ENCODE measurements around the gene SLC35G6. TPM values are rescaled to one million over a fixed set of nuclear protein-coding genes. Genes with fewer than 3 reads are reported as not detected.
"Not testable (repeated sequence)": the region's sequence is repeated elsewhere in the genome, so short reads cannot be mapped to it uniquely, and the experiment has no call there.

Gene SLC35G6
- total RNA-seq, result not detected

GRCh38 chr17:7481275-7481674 lies at the start of gene SLC35G6:
SLC35G6 (plus strand) TSS chr17:7481446; CDS start chr17:7481517, 71 bp downstream.
- TF ChIP-seq, protein P1, sequence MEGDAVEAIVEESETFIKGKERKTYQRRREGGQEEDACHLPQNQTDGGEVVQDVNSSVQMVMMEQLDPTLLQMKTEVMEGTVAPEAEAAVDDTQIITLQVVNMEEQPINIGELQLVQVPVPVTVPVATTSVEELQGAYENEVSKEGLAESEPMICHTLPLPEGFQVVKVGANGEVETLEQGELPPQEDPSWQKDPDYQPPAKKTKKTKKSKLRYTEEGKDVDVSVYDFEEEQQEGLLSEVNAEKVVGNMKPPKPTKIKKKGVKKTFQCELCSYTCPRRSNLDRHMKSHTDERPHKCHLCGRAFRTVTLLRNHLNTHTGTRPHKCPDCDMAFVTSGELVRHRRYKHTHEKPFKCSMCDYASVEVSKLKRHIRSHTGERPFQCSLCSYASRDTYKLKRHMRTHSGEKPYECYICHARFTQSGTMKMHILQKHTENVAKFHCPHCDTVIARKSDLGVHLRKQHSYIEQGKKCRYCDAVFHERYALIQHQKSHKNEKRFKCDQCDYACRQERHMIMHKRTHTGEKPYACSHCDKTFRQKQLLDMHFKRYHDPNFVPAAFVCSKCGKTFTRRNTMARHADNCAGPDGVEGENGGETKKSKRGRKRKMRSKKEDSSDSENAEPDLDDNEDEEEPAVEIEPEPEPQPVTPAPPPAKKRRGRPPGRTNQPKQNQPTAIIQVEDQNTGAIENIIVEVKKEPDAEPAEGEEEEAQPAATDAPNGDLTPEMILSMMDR (IDR thresholded peaks at IDR 0.05; ENCODE audit: low read depth), result not testable (repeated sequence)

DNA sequence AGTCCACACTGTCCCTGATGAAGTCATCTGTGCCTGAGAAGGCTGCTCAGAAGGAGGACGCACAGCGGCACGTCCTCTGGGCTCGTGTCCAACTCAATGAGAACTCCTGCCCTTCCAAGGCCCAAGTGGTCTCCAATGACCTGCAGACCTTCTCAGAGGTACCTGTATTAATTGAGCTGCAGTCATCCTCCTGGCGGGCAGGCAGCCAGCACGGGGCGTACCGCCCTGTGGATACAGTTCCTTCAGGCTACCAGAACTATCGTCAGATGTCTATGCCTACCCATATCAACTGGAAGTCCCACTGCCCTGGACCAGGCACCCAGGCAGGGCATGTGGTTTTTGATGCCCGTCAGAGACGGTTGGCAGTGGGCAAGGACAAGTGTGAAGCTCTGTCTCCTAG lies 49.0 kb upstream of the SLC35G6 start:
- TF ChIP-seq, protein P1 (IDR thresholded peaks at IDR 0.05; ENCODE audit: low read depth), result no peak

DNA sequence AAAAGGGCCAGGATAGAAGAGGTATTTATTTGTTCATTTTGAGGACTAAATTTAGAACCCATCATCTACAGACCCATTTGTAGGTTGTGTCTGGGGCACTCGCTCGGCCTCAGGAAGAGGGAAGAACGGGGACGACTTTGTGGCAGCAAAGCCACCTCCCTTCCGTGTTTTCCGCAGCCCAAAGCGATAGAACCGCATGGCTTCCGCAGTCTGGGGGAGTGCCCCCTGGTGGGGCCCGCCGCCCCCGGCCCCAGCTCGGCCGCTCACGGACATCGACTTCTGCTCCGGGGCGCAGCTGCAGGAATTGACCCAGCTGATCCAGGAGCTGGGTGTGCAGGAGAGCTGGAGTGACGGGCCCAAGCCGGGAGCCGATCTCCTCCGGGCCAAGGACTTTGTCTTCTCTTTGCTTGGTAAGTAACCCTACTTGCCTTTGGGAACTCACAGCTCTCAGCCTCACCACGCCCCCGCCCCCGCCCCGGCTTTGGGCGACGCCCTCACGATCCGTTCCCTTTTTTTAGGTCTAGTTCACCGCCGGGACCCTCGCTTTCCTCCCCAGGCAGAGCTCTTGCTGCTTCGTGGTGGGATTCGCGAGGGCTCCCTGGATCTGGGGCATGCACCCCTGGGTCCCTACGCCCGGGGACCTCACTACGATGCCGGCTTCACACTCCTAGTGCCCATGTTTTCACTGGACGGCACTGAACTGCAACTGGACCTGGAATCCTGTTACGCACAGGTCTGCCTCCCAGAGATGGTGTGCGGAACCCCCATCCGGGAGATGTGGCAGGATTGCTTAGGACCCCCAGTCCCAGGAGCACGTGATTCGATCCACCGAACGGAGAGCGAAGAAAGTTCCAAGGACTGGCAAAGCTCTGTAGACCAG lies 45.3 kb upstream of the SLC35G6 start:
- TF ChIP-seq, protein P1 (IDR thresholded peaks at IDR 0.05; ENCODE audit: low read depth), result no peak

DNA sequence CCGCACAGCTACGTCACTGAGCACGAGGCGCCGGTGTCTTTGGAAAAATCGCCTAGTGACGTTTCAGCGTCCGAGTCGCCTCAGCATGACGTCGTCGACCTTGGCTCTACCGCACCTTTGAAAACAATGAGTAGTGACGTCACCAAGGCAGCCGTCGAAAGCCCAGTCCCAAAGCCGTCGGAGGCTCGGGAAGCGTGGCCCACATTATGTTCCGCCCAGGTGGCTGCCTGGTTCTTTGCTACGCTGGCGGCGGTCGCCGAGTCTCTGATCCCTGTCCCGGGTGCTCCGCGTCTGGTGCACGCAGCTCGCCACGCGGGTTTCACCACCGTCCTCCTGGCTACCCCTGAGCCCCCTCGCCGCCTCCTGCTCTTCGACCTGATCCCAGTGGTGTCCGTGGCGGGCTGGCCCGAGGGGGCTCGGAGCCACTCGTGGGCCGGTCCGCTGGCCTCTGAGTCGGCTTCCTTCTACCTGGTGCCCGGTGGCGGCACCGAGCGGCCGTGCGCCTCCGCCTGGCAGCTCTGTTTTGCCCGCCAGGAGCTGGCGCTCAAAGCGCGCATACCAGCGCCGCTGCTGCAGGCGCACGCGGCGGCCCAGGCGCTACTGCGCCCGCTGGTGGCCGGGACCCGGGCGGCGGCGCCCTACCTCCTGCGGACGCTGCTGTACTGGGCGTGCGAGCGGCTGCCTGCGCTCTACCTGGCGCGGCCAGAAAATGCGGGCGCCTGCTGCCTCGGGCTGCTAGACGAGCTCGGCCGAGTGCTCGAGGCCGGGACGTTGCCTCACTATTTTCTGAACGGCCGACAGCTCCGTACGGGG lies 44.5 kb upstream of the SLC35G6 start:
- TF ChIP-seq, protein P1 (IDR thresholded peaks at IDR 0.05; ENCODE audit: low read depth), result no peak

DNA sequence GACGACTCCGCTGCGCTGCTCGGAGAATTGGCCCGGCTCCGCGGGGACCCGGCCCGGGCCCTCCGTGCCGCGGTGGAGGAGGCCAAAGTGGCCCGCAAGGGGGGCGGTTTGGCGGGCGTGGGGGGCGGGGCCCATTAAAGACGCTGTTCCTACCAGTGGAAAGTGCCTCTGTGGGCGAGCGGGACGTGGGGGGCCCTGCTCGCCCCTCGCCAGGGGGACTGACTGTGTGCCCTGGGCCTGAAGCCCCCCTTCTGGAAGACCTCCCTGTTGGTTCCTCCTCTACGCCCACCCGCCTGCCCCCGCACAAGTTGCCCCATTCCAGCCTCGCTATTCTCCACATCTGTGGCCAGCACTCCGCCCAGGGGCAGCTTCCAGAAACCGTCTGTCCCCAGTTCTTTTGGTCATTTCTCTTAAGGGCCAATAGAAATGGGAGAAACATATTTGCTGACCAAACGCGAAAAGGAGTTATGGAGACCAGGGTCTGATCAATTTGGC lies 43.8 kb upstream of the SLC35G6 start:
- TF ChIP-seq, protein P1 (IDR thresholded peaks at IDR 0.05; ENCODE audit: low read depth), result no peak

DNA sequence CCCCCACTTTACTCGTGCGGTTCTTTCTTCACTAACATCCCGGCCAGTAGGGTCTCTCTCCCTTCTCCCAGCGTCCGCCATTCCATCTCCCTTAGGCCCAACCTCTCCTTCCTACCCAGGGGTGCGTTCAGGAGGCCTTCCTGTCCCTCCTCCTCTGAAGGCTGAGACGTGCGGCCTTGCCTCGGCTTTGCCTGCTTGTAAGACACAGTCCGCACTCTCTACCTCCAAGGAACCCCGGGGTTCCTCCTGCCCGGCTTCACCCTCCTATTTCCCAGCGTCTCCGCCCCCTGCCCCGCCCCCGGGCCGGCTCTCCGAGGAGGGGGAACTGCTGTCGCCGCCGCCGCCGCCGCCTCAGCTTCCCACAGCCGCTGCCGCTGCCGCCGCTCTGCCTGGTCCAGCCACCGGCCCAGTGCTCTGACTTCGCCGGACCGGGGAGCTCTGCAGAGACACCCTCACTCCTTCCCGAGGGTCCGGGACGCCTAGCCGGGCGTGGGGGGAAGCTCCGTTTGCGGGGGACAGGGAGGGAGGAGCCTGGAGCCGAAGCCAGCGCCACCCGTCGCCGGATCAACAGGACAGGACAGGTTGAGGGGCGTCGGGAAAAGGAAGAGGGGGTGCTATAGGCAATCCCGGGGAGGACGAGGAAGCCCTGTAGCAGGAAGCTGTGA lies 43.2 kb upstream of the SLC35G6 start:
- TF ChIP-seq, protein P1 (IDR thresholded peaks at IDR 0.05; ENCODE audit: low read depth), result no peak

All from subcutaneous adipose tissue (tissue), 4 donors.